Thyroid gland (tissue), 4 donors: ENCODE results near the gene ATXN7L1. TPM values are rescaled to one million over a fixed set of nuclear protein-coding genes. Genes with fewer than 3 reads are reported as not detected.

ENCODE experiments used
- DNase-seq, 2 donors: peaks; one replicate each; pipeline ENCODE4 v3.0.0-alpha.2; 2019
- H3K27ac ChIP-seq, 3 donors: fragments of 200-600 bp; sonication (generic); 1 replicate in 2 of 3; 2 replicates in 1 of 3; pipeline ENCODE4 v1.5.1; 2016 to 2019; ENCODE audit warnings: mild to moderate bottlenecking in 1 of 3, moderate library complexity in 1 of 3
- H3K27me3 ChIP-seq: fragments of 200-600 bp; sonication (generic); one replicate; pipeline ENCODE4 v1.5.1; 2019
- H3K36me3 ChIP-seq, 2 donors: fragments of 200-600 bp; sonication (generic); one replicate each; pipeline ENCODE4 v1.5.1; 2016 to 2019
- H3K4me1 ChIP-seq, 2 donors: fragments of 200-600 bp; sonication (generic); one replicate each; pipeline ENCODE4 v1.5.1; 2017 to 2019
- H3K4me3 ChIP-seq, 3 donors: fragments of 200-600 bp; sonication (generic); replicated peaks in 1 of 3; 1 replicate in 2 of 3; 2 replicates in 1 of 3; pipeline ENCODE4 v1.5.1; 2016; ENCODE audit warnings: mild to moderate bottlenecking in 1 of 3
- H3K9me3 ChIP-seq: fragments of 200-600 bp; sonication (generic); one replicate; pipeline ENCODE4 v1.5.1; 2017
- POLR2A ChIP-seq, 2 donors: fragments of 450-650 bp; IDR thresholded peaks; one replicate each; pipeline ENCODE4 v1.6.1; 2017; ENCODE audit warnings: antibody characterized with exemption in 2 of 2, mild to moderate bottlenecking in 2 of 2, moderate library complexity in 1 of 2
- WGBS, 2 donors: methylation state at CpG; one replicate each; pipeline ENCODE4 v1.1.5; 2017; 5-methylcytosine and 5-hydroxymethylcytosine counted together
- intact Hi-C: fragments of 100-400 bp; cut with DNase I; formaldehyde crosslinking; loops from one replicate; pipeline ENCODE4 v1.15.1; 2023
- total RNA-seq, 4 donors: library from RNA; depleted of rRNA; stranded (reverse); fragments of >200 nt; gene quantifications; one replicate each; pipeline ENCODE4 v1.2.3, GENCODE V29; 2016
- TF ChIP-seq, protein P1 (sequence below), 6 experiments: fragments of 200-600 bp in 3 of 6; fragments of 450-650 bp in 3 of 6; sonication (generic) in 3 of 6; IDR thresholded peaks; one replicate each; pipeline ENCODE4 v1.5.1; 2016 to 2019; ENCODE audit warnings: antibody characterized with exemption in 6 of 6, mild to moderate bottlenecking in 2 of 6, inconsistent platforms in 1 of 6, moderate library complexity in 1 of 6

ATXN7L1 gene
- total RNA-seq, 4 donors from 2014 or later = 21.8 to 24.4 (median 22.8) TPM

DNA sequence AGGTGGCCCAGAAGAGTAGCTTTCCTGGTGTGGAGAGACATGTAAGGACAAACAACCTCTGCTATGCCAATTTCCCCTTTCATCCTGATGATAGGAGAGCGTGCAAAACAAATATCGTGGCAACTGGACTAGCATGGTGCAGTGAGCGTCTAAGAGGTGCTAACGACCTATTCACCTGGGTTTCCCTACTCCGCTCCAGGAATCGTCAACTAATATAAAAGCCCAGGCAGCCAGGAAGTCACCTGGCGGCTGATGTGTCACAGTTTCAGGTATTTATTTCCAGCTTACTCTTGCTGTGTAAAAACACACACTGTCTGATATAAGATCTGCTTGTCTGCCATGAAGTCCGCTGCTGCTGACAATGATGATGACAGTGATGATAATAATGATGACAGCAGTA, 238.6 kb downstream of the ATXN7L1 start:
- WGBS, 2 donors = 74 to 90% methylated on average over 8 of the region's 8 CpGs

DNA sequence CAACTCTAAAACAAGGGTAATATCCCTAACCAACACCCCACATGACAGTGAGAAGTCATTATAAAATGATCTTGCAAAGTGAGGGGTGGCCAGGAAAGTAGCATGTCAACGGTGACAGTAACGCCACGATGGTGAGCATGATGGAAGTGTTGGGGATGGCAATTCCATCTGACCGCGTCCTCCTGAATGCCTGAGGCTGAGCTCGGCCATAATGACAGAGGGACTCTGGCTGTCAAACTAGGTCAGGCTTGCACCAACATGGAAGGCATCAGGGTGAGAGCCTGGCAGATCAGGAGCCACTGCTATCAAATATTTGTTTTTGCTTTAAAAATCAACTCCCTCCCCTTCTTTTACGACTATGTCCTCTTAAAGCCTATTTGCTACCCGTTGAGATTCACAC, 239.4 kb downstream of the ATXN7L1 start:
- no peak for DNase-seq
- Histone ChIP-seq H3K9me3 (no peaks in the 10 kb centered on the region), H3K27ac (no peak overlapping the region), H3K4me3 (no peak overlapping the region), H3K36me3 (peaks cover 4 to 6% of the 10 kb centered on the region in 2 donors), H3K4me1 (peaks cover 16 to 23% of the 10 kb centered on the region in 2 donors), H3K27me3 (no peaks in the 10 kb centered on the region)
- TF ChIP-seq, protein P1, sequence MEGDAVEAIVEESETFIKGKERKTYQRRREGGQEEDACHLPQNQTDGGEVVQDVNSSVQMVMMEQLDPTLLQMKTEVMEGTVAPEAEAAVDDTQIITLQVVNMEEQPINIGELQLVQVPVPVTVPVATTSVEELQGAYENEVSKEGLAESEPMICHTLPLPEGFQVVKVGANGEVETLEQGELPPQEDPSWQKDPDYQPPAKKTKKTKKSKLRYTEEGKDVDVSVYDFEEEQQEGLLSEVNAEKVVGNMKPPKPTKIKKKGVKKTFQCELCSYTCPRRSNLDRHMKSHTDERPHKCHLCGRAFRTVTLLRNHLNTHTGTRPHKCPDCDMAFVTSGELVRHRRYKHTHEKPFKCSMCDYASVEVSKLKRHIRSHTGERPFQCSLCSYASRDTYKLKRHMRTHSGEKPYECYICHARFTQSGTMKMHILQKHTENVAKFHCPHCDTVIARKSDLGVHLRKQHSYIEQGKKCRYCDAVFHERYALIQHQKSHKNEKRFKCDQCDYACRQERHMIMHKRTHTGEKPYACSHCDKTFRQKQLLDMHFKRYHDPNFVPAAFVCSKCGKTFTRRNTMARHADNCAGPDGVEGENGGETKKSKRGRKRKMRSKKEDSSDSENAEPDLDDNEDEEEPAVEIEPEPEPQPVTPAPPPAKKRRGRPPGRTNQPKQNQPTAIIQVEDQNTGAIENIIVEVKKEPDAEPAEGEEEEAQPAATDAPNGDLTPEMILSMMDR (IDR thresholded peaks at IDR 0.05) = no peak
- no peak for TF ChIP-seq POLR2A (IDR thresholded peaks at IDR 0.05)
- intact Hi-C loops = no loop called here
- 88% methylated on average over 8 of the region's 8 CpGs for WGBS, 2 donors

More for the DNA sequence above, 238.6 kb downstream of the ATXN7L1 start:
- no peak overlapping the region for H3K27ac ChIP-seq
- H3K4me3 ChIP-seq = no peak overlapping the region
- TF ChIP-seq, protein P1 (IDR thresholded peaks at IDR 0.05) = no peak
- TF ChIP-seq POLR2A (IDR thresholded peaks at IDR 0.05) = no peak
- H3K9me3 ChIP-seq = no peaks in the 10 kb centered on the region
- H3K4me1 ChIP-seq = peaks cover 16 to 23% of the 10 kb centered on the region in 2 donors
- intact Hi-C loops = no loop called here
- H3K36me3 ChIP-seq = peaks cover 6 to 8% of the 10 kb centered on the region in 2 donors
- H3K27me3 ChIP-seq = no peaks in the 10 kb centered on the region
- DNase-seq = no peak

GRCh38 chr7:105635197-105635596, 241.2 kb downstream of the ATXN7L1 start:
- H3K27me3 ChIP-seq = no peaks in the 10 kb centered on the region
- TF ChIP-seq, protein P1 (IDR thresholded peaks at IDR 0.05) = no peak
- H3K9me3 ChIP-seq = no peaks in the 10 kb centered on the region
- intact Hi-C loops = no loop called here
- WGBS, 2 donors = 82 to 93% methylated on average over 6 of the region's 6 CpGs
- H3K4me1 ChIP-seq = peaks cover 15 to 16% of the 10 kb centered on the region in 2 donors
- H3K27ac ChIP-seq = no peak overlapping the region
- peaks cover 6 to 7% of the 10 kb centered on the region in 2 donors for H3K36me3 ChIP-seq
- DNase-seq = no peak
- H3K4me3 ChIP-seq = no peak overlapping the region

DNA sequence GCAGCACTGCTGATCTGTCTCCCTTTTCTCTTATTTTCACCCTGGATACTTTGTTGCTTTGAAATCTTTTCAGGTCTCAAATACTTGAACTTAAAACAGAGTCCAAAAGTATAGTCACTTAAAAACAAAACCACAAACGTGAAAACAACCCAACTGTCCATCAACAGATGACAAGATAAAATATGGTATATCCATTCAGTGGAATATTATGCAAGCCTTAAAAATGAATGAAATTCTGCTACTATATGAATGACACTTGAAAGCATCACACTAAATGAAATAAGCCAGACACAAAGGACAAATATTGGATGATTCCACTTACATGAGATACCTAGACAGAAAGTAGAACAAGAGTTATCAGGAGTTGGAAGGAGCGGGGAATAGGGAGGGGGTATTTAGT, 250.4 kb downstream of the ATXN7L1 start:
- WGBS, 2 donors = 89 to 95% methylated on average over 2 of the region's 2 CpGs
- Histone ChIP-seq H3K9me3 (no peaks in the 10 kb centered on the region), H3K27me3 (no peaks in the 10 kb centered on the region), H3K27ac (no peak overlapping the region), H3K4me1 (no peaks in the 10 kb centered on the region), H3K4me3 (no peak overlapping the region), H3K36me3 (peaks cover 0 to 11% of the 10 kb centered on the region in 2 donors)
- intact Hi-C loops = no loop called here
- TF ChIP-seq, protein P1 (IDR thresholded peaks at IDR 0.05) = no peak
- no peak for TF ChIP-seq POLR2A (IDR thresholded peaks at IDR 0.05)
- no peak for DNase-seq

DNA sequence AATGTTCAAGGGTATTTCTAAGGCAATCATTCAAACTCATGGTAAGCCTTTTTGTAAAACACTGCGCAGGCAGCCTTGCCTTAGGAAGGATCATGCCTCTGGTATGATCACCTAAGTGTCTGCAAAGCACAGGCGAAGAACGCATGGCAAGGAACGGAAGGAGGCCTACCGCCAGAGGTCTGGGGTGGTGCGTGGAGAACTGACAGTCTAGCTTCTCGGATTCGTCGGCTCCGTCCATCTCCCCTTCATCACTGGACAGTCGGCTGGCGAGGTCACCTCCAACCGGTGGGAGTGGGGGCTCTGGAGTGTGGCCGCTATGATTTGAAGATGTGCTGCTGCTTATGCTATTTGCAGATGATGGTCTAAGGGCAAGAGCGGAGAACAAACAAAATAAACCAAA, 252.5 kb downstream of the ATXN7L1 start:
- Histone ChIP-seq H3K27ac (no peak overlapping the region), H3K4me1 (no peaks in the 10 kb centered on the region), H3K4me3 (no peak overlapping the region), H3K36me3 (peaks cover 0 to 11% of the 10 kb centered on the region in 2 donors), H3K9me3 (no peaks in the 10 kb centered on the region), H3K27me3 (no peaks in the 10 kb centered on the region)
- no peak for DNase-seq
- 94 to 98% methylated on average over 15 of the region's 15 CpGs for whole genome bisulfite sequencing, 2 donors
- TF ChIP-seq, protein P1 (IDR thresholded peaks at IDR 0.05) = no peak
- no peak for TF ChIP-seq POLR2A (IDR thresholded peaks at IDR 0.05)
- intact Hi-C loops = no loop called here
